Measurements from ENCODE around the gene LEMD2. TPM values are rescaled to one million over a fixed set of nuclear protein-coding genes. Genes with fewer than 3 reads are reported as not detected.
A peak's percentile ranks its signal among the peaks of the same experiment; 100 is the strongest.

Gene LEMD2
- total RNA-seq, 1 experiment from 2014 or later: 43.9 TPM

DNA sequence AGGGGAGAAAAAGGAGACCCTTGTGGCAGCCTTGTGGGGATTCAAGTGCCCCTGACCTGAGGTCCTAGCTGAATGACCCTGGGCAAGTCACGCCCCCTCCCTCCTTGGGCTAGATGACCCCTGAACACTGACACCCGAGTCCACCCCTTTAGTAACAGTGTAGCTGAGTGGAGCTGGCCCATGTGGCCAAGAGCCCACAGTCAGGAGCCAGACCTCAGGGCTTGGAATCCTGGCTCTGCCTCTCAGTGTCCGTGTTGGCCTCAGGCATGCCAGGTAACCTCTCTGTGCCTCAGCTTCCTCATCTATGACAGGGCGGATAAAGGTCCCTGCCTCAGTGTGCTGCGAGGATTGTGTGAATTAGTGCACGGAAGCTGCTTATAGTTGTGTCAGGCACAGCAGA, 56.5 kb downstream of the LEMD2 start:
- no peaks in the 10 kb centered on the region for H3K36me3 ChIP-seq (ENCODE audit: control insufficient read depth in 1 of 2, insufficient read depth in 2 of 2, low read length in 2 of 2)
- ATAC-seq (no peak; the same call in 1 of the 2 replicates), DNase-seq (ENCODE audit: low read depth, low spot score) (no peak)
- TF ChIP-seq FOSL1 (IDR thresholded peaks at IDR 0.05; ENCODE audit: low read depth) (no peak), POLR2A (IDR thresholded peaks at IDR 0.05; ENCODE audit: borderline replicate concordance, extremely low read depth, insufficient read depth, insufficient read length) (no peak), ELF1 (IDR thresholded peaks at IDR 0.05; ENCODE audit: borderline replicate concordance, low read depth) (no peak), EZH2phosphoT487 (IDR thresholded peaks at IDR 0.05; ENCODE audit: borderline replicate concordance) (no peak), EGR1 (IDR thresholded peaks at IDR 0.05; ENCODE audit: low read depth) (no peak), SP1 (IDR thresholded peaks at IDR 0.05; ENCODE audit: low read depth) (no peak), ZFX (IDR thresholded peaks at IDR 0.05) (no peak), CEBPB (IDR thresholded peaks at IDR 0.05; ENCODE audit: low read depth) (no peak), CBX3 (IDR thresholded peaks at IDR 0.05; ENCODE audit: low read depth) (no peak), SIN3A (IDR thresholded peaks at IDR 0.05; ENCODE audit: low read depth) (no peak), EZH2 (IDR thresholded peaks at IDR 0.05) (no peak), RAD21 (IDR thresholded peaks at IDR 0.05; ENCODE audit: low read depth) (no peak)
- TF ChIP-seq, protein P1, sequence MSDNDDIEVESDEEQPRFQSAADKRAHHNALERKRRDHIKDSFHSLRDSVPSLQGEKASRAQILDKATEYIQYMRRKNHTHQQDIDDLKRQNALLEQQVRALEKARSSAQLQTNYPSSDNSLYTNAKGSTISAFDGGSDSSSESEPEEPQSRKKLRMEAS (IDR thresholded peaks at IDR 0.05): no peak
- TF ChIP-seq, protein P2, sequence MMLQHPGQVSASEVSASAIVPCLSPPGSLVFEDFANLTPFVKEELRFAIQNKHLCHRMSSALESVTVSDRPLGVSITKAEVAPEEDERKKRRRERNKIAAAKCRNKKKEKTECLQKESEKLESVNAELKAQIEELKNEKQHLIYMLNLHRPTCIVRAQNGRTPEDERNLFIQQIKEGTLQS (IDR thresholded peaks at IDR 0.05): no peak
- TF ChIP-seq, protein P3, sequence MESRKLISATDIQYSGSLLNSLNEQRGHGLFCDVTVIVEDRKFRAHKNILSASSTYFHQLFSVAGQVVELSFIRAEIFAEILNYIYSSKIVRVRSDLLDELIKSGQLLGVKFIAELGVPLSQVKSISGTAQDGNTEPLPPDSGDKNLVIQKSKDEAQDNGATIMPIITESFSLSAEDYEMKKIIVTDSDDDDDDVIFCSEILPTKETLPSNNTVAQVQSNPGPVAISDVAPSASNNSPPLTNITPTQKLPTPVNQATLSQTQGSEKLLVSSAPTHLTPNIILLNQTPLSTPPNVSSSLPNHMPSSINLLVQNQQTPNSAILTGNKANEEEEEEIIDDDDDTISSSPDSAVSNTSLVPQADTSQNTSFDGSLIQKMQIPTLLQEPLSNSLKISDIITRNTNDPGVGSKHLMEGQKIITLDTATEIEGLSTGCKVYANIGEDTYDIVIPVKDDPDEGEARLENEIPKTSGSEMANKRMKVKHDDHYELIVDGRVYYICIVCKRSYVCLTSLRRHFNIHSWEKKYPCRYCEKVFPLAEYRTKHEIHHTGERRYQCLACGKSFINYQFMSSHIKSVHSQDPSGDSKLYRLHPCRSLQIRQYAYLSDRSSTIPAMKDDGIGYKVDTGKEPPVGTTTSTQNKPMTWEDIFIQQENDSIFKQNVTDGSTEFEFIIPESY (IDR thresholded peaks at IDR 0.05; ENCODE audit: extremely low read depth, insufficient replicate concordance, low read length): no peak
- POLR2A ChIA-PET: no interaction called here
- H3K4me3 ChIP-seq (replicated peaks in 1 of 2; ENCODE audit: low read depth in 1 of 2, low read length in 2 of 2): no peak overlapping the region
- H3K4me2 ChIP-seq (ENCODE audit: low read length): peak overlapping the region; percentile 10; the same call in 1 of the 2 replicates
- no peaks in the 10 kb centered on the region for H3K79me2 ChIP-seq (ENCODE audit: insufficient read depth, low read length)
- H3K27me3 ChIP-seq (ENCODE audit: insufficient read depth, low read length): no peaks in the 10 kb centered on the region
- H2AFZ ChIP-seq (ENCODE audit: low read depth, low read length, poor library complexity, severe bottlenecking): no peak overlapping the region
- CTCF ChIA-PET: interaction anchor here (0.9 kb wide), 1 partner anchor 21 kb away, joined by 3 read pairs; the partner anchor contains the start of gene UQCC2
- H3K4me1 ChIP-seq (ENCODE audit: control insufficient read depth in 1 of 2, insufficient read depth in 2 of 2, low read length in 2 of 2): peaks cover 0 to 10% of the 10 kb centered on the region in 2 experiments; a peak in 2 of 4 replicates
- RAD21 ChIA-PET (ENCODE audit: low non-redundant PET in 1 of 2, low total read pairs in 2 of 2, uncharacterized antibody in 2 of 2, unreplicated experiment in 2 of 2): no interaction called here
- no TSS peak for BruUV-seq (replicated peaks)
- no peak overlapping the region for H3K9ac ChIP-seq (ENCODE audit: low read length)
- no peaks in the 10 kb centered on the region for H3K9me2 ChIP-seq (ENCODE audit: insufficient read depth)
- intact Hi-C loops (cut with micrococcal nuclease): no loop called here
- H4K20me1 ChIP-seq (ENCODE audit: insufficient read depth): no peaks in the 10 kb centered on the region
- H3K27ac ChIP-seq (ENCODE audit: low read depth, low read length): no peak overlapping the region
- H3K9me3 ChIP-seq (ENCODE audit: control insufficient read depth in 1 of 2, insufficient read depth in 1 of 2, low read depth in 1 of 2, low read length in 2 of 2): no peaks in the 10 kb centered on the region
